ENCODE results near the gene PDE4D. TPM values are rescaled to one million over a fixed set of nuclear protein-coding genes. Genes with fewer than 3 reads are reported as not detected.
A peak's percentile ranks its signal among the peaks of the same experiment; 100 is the strongest.

PDE4D gene
- total and polyA plus RNA-seq, 11 donors: 5.2 to 68.3 (median 42.1) TPM

- H3K27me3 ChIP-seq: no peaks in the 10 kb centered on the region
- H3K9me3 ChIP-seq: no peaks in the 10 kb centered on the region
- peak overlapping the region in 1 of 12 donors; percentile 61 for H3K27ac ChIP-seq
- TF ChIP-seq POLR2A (IDR thresholded peaks at IDR 0.05): no peak
- TF ChIP-seq CTCF (IDR thresholded peaks at IDR 0.05): no peak
- no peaks in the 10 kb centered on the region for H3K36me3 ChIP-seq
- no peak for DNase-seq
- WGBS, 4 donors: 95 to 96% (median 95%) methylated on average over 1 of the region's 1 CpG
- intact Hi-C loops (cut with DNase I): no loop called here
- no peak overlapping the region for H3K4me3 ChIP-seq
- no peak for ATAC-seq
- no peaks in the 10 kb centered on the region for H3K4me1 ChIP-seq
These were observed 168.1 kb downstream of the PDE4D start for GRCh38 chr5:59725392-59725767.

GRCh38 chr5:59724482-59725391, 168.8 kb downstream of the PDE4D start:
- TF ChIP-seq POLR2A (IDR thresholded peaks at IDR 0.05) (no peak), CTCF (IDR thresholded peaks at IDR 0.05) (peak; percentile 21 to 64 (median 52))
- ATAC-seq: no peak

GRCh38 chr5:59722874-59723273, 170.7 kb downstream of the PDE4D start:
- H3K27ac ChIP-seq: peak overlapping the region in 1 of 12 donors; percentile 19

More at GRCh38 chr5:59724482-59725391, 168.8 kb downstream of the PDE4D start:
- 75 to 86% (median 77%) methylated on average over 4 of the region's 4 CpGs for WGBS, 4 donors
- H3K36me3 ChIP-seq: no peaks in the 10 kb centered on the region
- DNase-seq: no peak
- no peaks in the 10 kb centered on the region for H3K9me3 ChIP-seq
- H3K27me3 ChIP-seq: no peaks in the 10 kb centered on the region
- no peak overlapping the region for H3K4me3 ChIP-seq
- peak overlapping the region in 1 of 12 donors; percentile 61 for H3K27ac ChIP-seq
- intact Hi-C loops (cut with DNase I): no loop called here
- H3K4me1 ChIP-seq: no peaks in the 10 kb centered on the region

More at GRCh38 chr5:59722874-59723273, 170.7 kb downstream of the PDE4D start:
- no peak overlapping the region for H3K4me3 ChIP-seq
- ATAC-seq (no peak), DNase-seq (no peak)
- intact Hi-C loops (cut with DNase I): no loop called here
- H3K4me1 ChIP-seq: no peaks in the 10 kb centered on the region
- H3K36me3 ChIP-seq: no peaks in the 10 kb centered on the region
- 82 to 88% (median 86%) methylated on average over 2 of the region's 2 CpGs for WGBS, 4 donors
- H3K27me3 ChIP-seq: no peaks in the 10 kb centered on the region
- no peaks in the 10 kb centered on the region for H3K9me3 ChIP-seq
- TF ChIP-seq CTCF (IDR thresholded peaks at IDR 0.05) (no peak), POLR2A (IDR thresholded peaks at IDR 0.05) (no peak)

Data from heart left ventricle (tissue), 16 donors.